Activated B cell treated with CpG ODN at 0.5 μM for 24 hours (primary cell): Measurements from ENCODE around the gene GJB4. TPM values are rescaled to one million over a fixed set of nuclear protein-coding genes. Genes with fewer than 3 reads are reported as not detected.

Experiments used
- ATAC-seq: fragments of 200-7000 bp; cut with Tn5 transposase; one replicate; pipeline ENCODE4 v1.10.0; 2021; ENCODE audit warnings: low read depth, mild to moderate bottlenecking, moderate library complexity
- CTCF ChIA-PET: fragments of 350-600 bp; sonication (Branson Sonifier 250); formaldehyde crosslinking; loops from one replicate; lab custom pipeline; 2021; ENCODE audit warnings: antibody characterized with exemption; lab: Charles Lee
- POLR2A ChIA-PET: fragments of 350-600 bp; sonication (Branson Sonifier 250); formaldehyde crosslinking; loops from one replicate; lab custom pipeline; 2021; ENCODE audit warnings: antibody characterized with exemption; lab: Charles Lee
- DNase-seq: peaks from one replicate; pipeline ENCODE4 v3.0.0; 2022
- H3K27ac Mint-ChIP-seq: one replicate; pipeline ENCODE4 v1.8.0; 2020; ENCODE audit warnings: mixed read lengths
- H3K27me3 Mint-ChIP-seq: one replicate; pipeline ENCODE4 v1.8.0; 2021; ENCODE audit warnings: mixed read lengths
- H3K36me3 Mint-ChIP-seq: one replicate; pipeline ENCODE4 v1.8.0; 2021; ENCODE audit warnings: low read depth, mixed read lengths
- H3K4me1 Mint-ChIP-seq: one replicate; pipeline ENCODE4 v1.8.0; 2021; ENCODE audit warnings: mixed read lengths
- H3K4me3 Mint-ChIP-seq: one replicate; pipeline ENCODE4 v1.8.0; 2020; ENCODE audit warnings: mild to moderate bottlenecking, mixed read lengths
- H3K9me3 Mint-ChIP-seq: one replicate; pipeline ENCODE4 v1.8.0; 2020; ENCODE audit warnings: mixed read lengths
- CTCF ChIP-seq: fragments of 200-600 bp; IDR thresholded peaks from one replicate; pipeline ENCODE4 v1.8.0; 2022; ENCODE audit warnings: antibody characterized with exemption, mild to moderate bottlenecking
- intact Hi-C: fragments of 100-400 bp; cut with micrococcal nuclease; formaldehyde crosslinking; loops from one replicate; pipeline ENCODE4 v1.15.1; 2024
- total RNA-seq: library from RNA; stranded (reverse); gene quantifications from 2 replicates; pipeline ENCODE4 v1.2.3, GENCODE V29; 2022

Gene GJB4
- total RNA-seq, 1 donor from 2014 or later = not detected

- no peak for DNase-seq
- no peaks in the 10 kb centered on the region for H3K4me1 Mint-ChIP-seq
- H3K27me3 Mint-ChIP-seq = peaks cover 55% of the 10 kb centered on the region
- H3K27ac Mint-ChIP-seq = no peak within 1 kb of the TSS
- ChIA-PET POLR2A (no interaction called here), CTCF (no interaction called here)
- no peak for TF ChIP-seq CTCF
- intact Hi-C loops = no loop called here
- no peaks in the 10 kb centered on the region for H3K36me3 Mint-ChIP-seq
- H3K4me3 Mint-ChIP-seq = no peak within 1 kb of the TSS
- ATAC-seq = no peak
- H3K9me3 Mint-ChIP-seq = no peaks in the 10 kb centered on the region
Measured at GRCh38 chr1:34781071-34781843, 21.7 kb downstream of the GJB4 start, which contains the start of gene GJB3. TSS of gene GJB3 (plus strand) at chr1:34781214. CDS start at chr1:34784763, 3,549 bp downstream.

GRCh38 chr1:34781844-34782391 lies 22.4 kb downstream of the GJB4 start:
- no peak for TF ChIP-seq CTCF
- peaks cover 2% of the 10 kb centered on the region for H3K4me1 Mint-ChIP-seq
- ATAC-seq (no peak), DNase-seq (no peak)
- peaks cover 61% of the 10 kb centered on the region for H3K27me3 Mint-ChIP-seq
- CTCF ChIA-PET = no interaction called here
- intact Hi-C loops = no loop called here
- no peaks in the 10 kb centered on the region for H3K9me3 Mint-ChIP-seq
- no peak overlapping the region for H3K4me3 Mint-ChIP-seq
- no peaks in the 10 kb centered on the region for H3K36me3 Mint-ChIP-seq
- no peak overlapping the region for H3K27ac Mint-ChIP-seq
- POLR2A ChIA-PET = no interaction called here

- CTCF ChIA-PET = no interaction called here
- intact Hi-C loops = no loop called here
- ATAC-seq (no peak), DNase-seq (no peak)
- POLR2A ChIA-PET = no interaction called here
- H3K9me3 Mint-ChIP-seq = no peaks in the 10 kb centered on the region
- no peak overlapping the region for H3K27ac Mint-ChIP-seq
- no peak overlapping the region for H3K4me3 Mint-ChIP-seq
- TF ChIP-seq CTCF = no peak
- H3K36me3 Mint-ChIP-seq = no peaks in the 10 kb centered on the region
- peaks cover 48% of the 10 kb centered on the region for H3K27me3 Mint-ChIP-seq
- H3K4me1 Mint-ChIP-seq = peaks cover 2% of the 10 kb centered on the region
Measured at GRCh38 chr1:34784751-34785221, 25.2 kb downstream of the GJB4 start.

GRCh38 chr1:34785231-34785874 lies 25.8 kb downstream of the GJB4 start:
- no peaks in the 10 kb centered on the region for H3K9me3 Mint-ChIP-seq
- peaks cover 46% of the 10 kb centered on the region for H3K27me3 Mint-ChIP-seq
- no peaks in the 10 kb centered on the region for H3K36me3 Mint-ChIP-seq
- ATAC-seq (no peak), DNase-seq (no peak)
- no peak overlapping the region for H3K4me3 Mint-ChIP-seq
- no peak overlapping the region for H3K27ac Mint-ChIP-seq
- ChIA-PET CTCF (no interaction called here), POLR2A (no interaction called here)
- intact Hi-C loops = no loop called here
- no peak for TF ChIP-seq CTCF
- H3K4me1 Mint-ChIP-seq = peaks cover 3% of the 10 kb centered on the region
